SW 1271 (cell line): ENCODE measurements around the gene GLIS1.

ENCODE experiments used
- DNase-seq, 2 experiments: peaks; one replicate each; lab custom pipeline; 2025; lab: John Stamatoyannopoulos, UW

The GLIS1 gene

GRCh38 chr1:53693773-53694717 is 44.9 kb downstream of the GLIS1 start:
- DNase-seq, result no peak

GRCh38 chr1:53693339-53693738 is 45.6 kb downstream of the GLIS1 start:
- DNase-seq, result no peak

GRCh38 chr1:53691326-53691725 is 47.6 kb downstream of the GLIS1 start:
- DNase-seq, result no peak

- no peak for DNase-seq
Observed at GRCh38 chr1:53690411-53690810, 48.6 kb downstream of the GLIS1 start.

GRCh38 chr1:53689736-53690326 is 49.1 kb downstream of the GLIS1 start:
- no peak for DNase-seq

GRCh38 chr1:53689223-53689622 is 49.7 kb downstream of the GLIS1 start:
- DNase-seq, result no peak

- DNase-seq, result peak in 1 of 2 experiments; percentile 10
Observed at GRCh38 chr1:53688381-53689102, 50.4 kb downstream of the GLIS1 start.

- DNase-seq, result no peak
Observed at GRCh38 chr1:53687901-53688300, 51.1 kb downstream of the GLIS1 start.

- no peak for DNase-seq
Observed at GRCh38 chr1:53687426-53687825, 51.5 kb downstream of the GLIS1 start.

- no peak for DNase-seq
Observed at GRCh38 chr1:53686965-53687267, 52.0 kb downstream of the GLIS1 start.

GRCh38 chr1:53686091-53686964 is 52.6 kb downstream of the GLIS1 start:
- DNase-seq, result no peak

- DNase-seq, result no peak
Observed at GRCh38 chr1:53685272-53686051, 53.5 kb downstream of the GLIS1 start.

GRCh38 chr1:53684741-53685140 is 54.2 kb downstream of the GLIS1 start:
- no peak for DNase-seq

GRCh38 chr1:53683986-53684740 is 54.8 kb downstream of the GLIS1 start:
- no peak for DNase-seq

GRCh38 chr1:53682881-53683280 is 56.1 kb downstream of the GLIS1 start:
- no peak for DNase-seq

GRCh38 chr1:53681977-53682685 is 56.8 kb downstream of the GLIS1 start:
- no peak for DNase-seq

- no peak for DNase-seq
Observed at GRCh38 chr1:53681351-53681976, 57.5 kb downstream of the GLIS1 start.

- no peak for DNase-seq
Observed at GRCh38 chr1:53680868-53681267, 58.1 kb downstream of the GLIS1 start.
